ENCODE results near the gene SMG7. TPM values are rescaled to one million over a fixed set of nuclear protein-coding genes. Genes with fewer than 3 reads are reported as not detected.

The SMG7 gene
- total RNA-seq, 1 donor from 2014 or later = 71.8 TPM

- peaks cover 1% of the 10 kb centered on the region for H3K4me1 Mint-ChIP-seq (ENCODE audit: low read depth)
- H3K27ac Mint-ChIP-seq = no peak overlapping the region
- no peaks in the 10 kb centered on the region for H3K9me3 Mint-ChIP-seq (ENCODE audit: low read depth)
- DNase-seq (ENCODE audit: low spot score, unreplicated experiment) = no peak
- no peak for TF ChIP-seq CTCF (IDR thresholded peaks at IDR 0.05; ENCODE audit: unreplicated experiment)
- H3K36me3 Mint-ChIP-seq (ENCODE audit: insufficient read depth) = no peaks in the 10 kb centered on the region
- no peak overlapping the region for H3K4me3 Mint-ChIP-seq (ENCODE audit: low read depth)
- H3K27me3 Mint-ChIP-seq = no peaks in the 10 kb centered on the region
These were observed 111.8 kb downstream of the SMG7 start for GRCh38 chr1:183584147-183584546.

DNA sequence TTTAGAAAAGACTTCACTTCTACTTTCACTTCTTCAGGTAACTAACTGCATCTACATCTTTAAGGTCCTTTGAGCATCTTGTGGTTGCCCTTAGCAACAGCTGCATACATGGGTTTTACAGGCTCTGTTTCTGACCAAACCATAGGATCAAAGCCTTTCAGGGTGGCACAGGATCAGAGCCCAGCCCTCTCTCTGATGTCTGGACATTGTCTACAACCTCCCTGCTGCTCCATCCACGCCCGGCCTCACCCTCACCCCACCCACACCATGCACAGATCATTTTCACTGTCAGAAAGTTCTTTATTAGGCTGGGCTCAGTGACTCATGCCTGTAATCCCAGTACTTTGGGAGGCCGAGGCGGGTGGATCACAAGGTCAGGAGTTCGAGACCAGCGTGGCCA is 112.7 kb downstream of the SMG7 start:
- no peak for DNase-seq (ENCODE audit: low spot score, unreplicated experiment)
- Mint-ChIP-seq H3K36me3 (ENCODE audit: insufficient read depth) (no peaks in the 10 kb centered on the region), H3K27ac (no peak overlapping the region), H3K4me3 (ENCODE audit: low read depth) (no peak overlapping the region), H3K4me1 (ENCODE audit: low read depth) (peaks cover 1% of the 10 kb centered on the region), H3K9me3 (ENCODE audit: low read depth) (no peaks in the 10 kb centered on the region), H3K27me3 (no peaks in the 10 kb centered on the region)
- TF ChIP-seq CTCF (IDR thresholded peaks at IDR 0.05; ENCODE audit: unreplicated experiment) = no peak

DNA sequence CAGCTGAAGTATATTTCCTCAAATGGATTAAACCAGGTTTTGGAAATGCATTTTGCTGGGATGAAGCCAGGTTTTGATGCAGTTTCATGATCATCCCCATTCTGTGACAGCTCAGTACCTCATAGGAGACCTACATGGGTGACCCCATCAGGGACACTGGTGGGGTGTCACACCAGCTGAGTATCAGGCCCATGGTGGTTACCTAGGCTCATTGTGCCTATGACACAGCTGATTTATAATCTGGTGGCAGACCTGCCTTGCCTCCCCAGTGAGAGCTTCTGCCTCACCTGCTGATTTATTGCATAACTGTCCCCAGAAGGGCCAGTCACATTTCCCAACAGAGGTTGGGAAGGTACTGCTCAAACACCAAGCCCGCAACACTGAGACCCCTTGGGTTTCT is 114.2 kb downstream of the SMG7 start:
- no peaks in the 10 kb centered on the region for H3K9me3 Mint-ChIP-seq (ENCODE audit: low read depth)
- H3K27ac Mint-ChIP-seq = no peak overlapping the region
- no peak for TF ChIP-seq CTCF (IDR thresholded peaks at IDR 0.05; ENCODE audit: unreplicated experiment)
- no peaks in the 10 kb centered on the region for H3K27me3 Mint-ChIP-seq
- peaks cover 1% of the 10 kb centered on the region for H3K4me1 Mint-ChIP-seq (ENCODE audit: low read depth)
- H3K36me3 Mint-ChIP-seq (ENCODE audit: insufficient read depth) = no peaks in the 10 kb centered on the region
- no peak overlapping the region for H3K4me3 Mint-ChIP-seq (ENCODE audit: low read depth)
- no peak for DNase-seq (ENCODE audit: low spot score, unreplicated experiment)

GRCh38 chr1:183586926-183587325 is 114.6 kb downstream of the SMG7 start:
- Mint-ChIP-seq H3K36me3 (ENCODE audit: insufficient read depth) (no peaks in the 10 kb centered on the region), H3K27ac (no peak overlapping the region), H3K4me3 (ENCODE audit: low read depth) (no peak overlapping the region), H3K27me3 (no peaks in the 10 kb centered on the region), H3K9me3 (ENCODE audit: low read depth) (no peaks in the 10 kb centered on the region), H3K4me1 (ENCODE audit: low read depth) (peaks cover 1% of the 10 kb centered on the region)
- no peak for TF ChIP-seq CTCF (IDR thresholded peaks at IDR 0.05; ENCODE audit: unreplicated experiment)
- DNase-seq (ENCODE audit: low spot score, unreplicated experiment) = no peak

- TF ChIP-seq CTCF (IDR thresholded peaks at IDR 0.05; ENCODE audit: unreplicated experiment) = no peak
- Mint-ChIP-seq H3K27me3 (peaks cover 11% of the 10 kb centered on the region), H3K36me3 (ENCODE audit: insufficient read depth) (no peaks in the 10 kb centered on the region), H3K4me3 (ENCODE audit: low read depth) (no peak overlapping the region), H3K27ac (no peak overlapping the region), H3K4me1 (ENCODE audit: low read depth) (peaks cover 1% of the 10 kb centered on the region), H3K9me3 (ENCODE audit: low read depth) (no peaks in the 10 kb centered on the region)
- DNase-seq (ENCODE audit: low spot score, unreplicated experiment) = no peak
These were observed 116.5 kb downstream of the SMG7 start for GRCh38 chr1:183588827-183589226.

All from progenitor cell of endocrine pancreas (in vitro differentiated cells).